Left ventricle myocardium inferior (tissue), 1 donor: ENCODE results near the gene OR6B3. TPM values are rescaled to one million over a fixed set of nuclear protein-coding genes. Genes with fewer than 3 reads are reported as not detected.

ENCODE experiments used
- DNase-seq: peaks from one replicate; pipeline ENCODE4 v3.0.0-alpha.2; 2020
- H3K27ac ChIP-seq: fragments of 200-600 bp; replicated peaks from 2 replicates; pipeline ENCODE4 v1.8.0; 2021
- H3K27me3 ChIP-seq: fragments of 200-600 bp; 2 replicates; pipeline ENCODE4 v1.8.0; 2021; ENCODE audit warnings: low read depth
- H3K36me3 ChIP-seq: fragments of 200-600 bp; 2 replicates; pipeline ENCODE4 v1.8.0; 2021
- H3K4me1 ChIP-seq: fragments of 200-600 bp; 2 replicates; pipeline ENCODE4 v1.8.0; 2021
- H3K4me3 ChIP-seq: fragments of 200-600 bp; 2 replicates; pipeline ENCODE4 v1.8.0; 2021; ENCODE audit warnings: mild to moderate bottlenecking, moderate library complexity
- H3K9me3 ChIP-seq: fragments of 200-600 bp; replicated peaks from 2 replicates; pipeline ENCODE4 v1.8.0; 2021
- intact Hi-C: fragments of 100-400 bp; cut with micrococcal nuclease; formaldehyde crosslinking; loops from one replicate; pipeline ENCODE4 v1.11.0; 2022
- total RNA-seq: library from RNA; stranded (reverse); fragmentation: NEBNext Ultra II Directional; extraction: Animal tissue kit (Norgen Biotek cat#: 25700); gene quantifications from one replicate; pipeline ENCODE4 v1.2.1, GENCODE V29; 2021
- TF ChIP-seq, protein P1 (sequence below): fragments of 200-600 bp; IDR thresholded peaks from 2 replicates; pipeline ENCODE4 v1.8.0; 2021; ENCODE audit warnings: antibody characterized with exemption, mild to moderate bottlenecking, borderline replicate concordance
- donor health status: DM: no; HTN: yes; CAD: no; lungs with severe emphysema.

The OR6B3 gene
- total RNA-seq, 1 donor from 2014 or later, result not detected

DNA sequence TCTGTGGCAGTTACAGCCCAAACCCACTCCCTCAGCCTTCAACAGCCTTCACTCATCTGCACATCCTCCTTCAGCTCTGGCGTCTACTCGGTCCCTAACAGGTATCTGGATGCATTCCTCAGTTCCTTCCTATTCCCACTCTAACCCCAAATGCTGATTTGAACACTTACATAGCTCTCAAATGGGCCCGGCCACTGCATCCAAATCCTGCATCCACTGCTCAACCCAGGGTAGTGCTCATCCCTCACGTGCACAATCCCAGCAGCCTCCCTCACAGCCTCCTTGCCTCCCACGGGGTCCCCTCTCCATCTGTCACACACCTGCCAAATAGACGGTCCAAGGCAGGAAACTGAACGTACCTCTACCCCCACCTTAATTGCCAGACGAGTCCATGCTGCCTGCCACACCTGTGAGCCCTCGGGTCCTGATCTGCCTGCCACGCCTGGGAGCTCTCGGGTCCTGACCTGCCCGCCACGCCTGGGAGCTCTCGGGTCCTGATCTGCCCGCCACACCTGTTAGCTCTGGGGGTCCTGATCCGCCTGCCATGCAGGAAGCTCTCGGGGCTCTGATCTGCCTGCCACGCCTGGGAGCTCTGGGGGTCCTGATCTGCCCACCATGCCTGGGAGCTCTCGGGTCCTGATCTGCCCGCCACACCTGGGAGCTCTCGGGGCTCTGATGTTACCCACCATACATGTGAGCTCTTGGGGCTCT lies 9.9 kb downstream of the OR6B3 start:
- H3K4me3 ChIP-seq, result no peak overlapping the region
- H3K36me3 ChIP-seq, result no peaks in the 10 kb centered on the region
- no peaks in the 10 kb centered on the region for H3K4me1 ChIP-seq
- no peaks in the 10 kb centered on the region for H3K9me3 ChIP-seq
- TF ChIP-seq, protein P1, sequence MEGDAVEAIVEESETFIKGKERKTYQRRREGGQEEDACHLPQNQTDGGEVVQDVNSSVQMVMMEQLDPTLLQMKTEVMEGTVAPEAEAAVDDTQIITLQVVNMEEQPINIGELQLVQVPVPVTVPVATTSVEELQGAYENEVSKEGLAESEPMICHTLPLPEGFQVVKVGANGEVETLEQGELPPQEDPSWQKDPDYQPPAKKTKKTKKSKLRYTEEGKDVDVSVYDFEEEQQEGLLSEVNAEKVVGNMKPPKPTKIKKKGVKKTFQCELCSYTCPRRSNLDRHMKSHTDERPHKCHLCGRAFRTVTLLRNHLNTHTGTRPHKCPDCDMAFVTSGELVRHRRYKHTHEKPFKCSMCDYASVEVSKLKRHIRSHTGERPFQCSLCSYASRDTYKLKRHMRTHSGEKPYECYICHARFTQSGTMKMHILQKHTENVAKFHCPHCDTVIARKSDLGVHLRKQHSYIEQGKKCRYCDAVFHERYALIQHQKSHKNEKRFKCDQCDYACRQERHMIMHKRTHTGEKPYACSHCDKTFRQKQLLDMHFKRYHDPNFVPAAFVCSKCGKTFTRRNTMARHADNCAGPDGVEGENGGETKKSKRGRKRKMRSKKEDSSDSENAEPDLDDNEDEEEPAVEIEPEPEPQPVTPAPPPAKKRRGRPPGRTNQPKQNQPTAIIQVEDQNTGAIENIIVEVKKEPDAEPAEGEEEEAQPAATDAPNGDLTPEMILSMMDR, result no peak
- no peak for DNase-seq
- peaks cover 81% of the 10 kb centered on the region for H3K27me3 ChIP-seq
- intact Hi-C loops, result no loop called here
- no peak overlapping the region for H3K27ac ChIP-seq

DNA sequence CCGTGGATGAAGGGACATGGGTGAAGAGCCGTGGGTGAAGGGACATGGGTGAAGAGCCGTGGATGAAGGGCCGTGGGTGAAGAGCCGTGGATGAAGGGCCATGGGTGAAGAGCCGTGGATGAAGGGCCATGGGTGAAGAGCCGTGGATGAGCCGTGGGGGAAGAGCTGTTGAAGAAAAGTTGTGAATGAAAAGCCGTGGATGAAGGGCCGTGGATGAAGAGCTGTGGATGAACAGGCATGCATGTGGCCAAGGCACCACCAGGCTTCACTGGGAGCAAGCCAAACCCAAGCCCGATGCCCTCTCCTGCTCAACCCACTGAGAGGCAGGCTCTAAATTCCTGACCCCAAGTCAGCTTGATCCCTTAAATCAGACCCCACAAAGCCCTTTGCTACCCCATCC lies 10.6 kb downstream of the OR6B3 start:
- no peaks in the 10 kb centered on the region for H3K9me3 ChIP-seq
- no peaks in the 10 kb centered on the region for H3K36me3 ChIP-seq
- peaks cover 78% of the 10 kb centered on the region for H3K27me3 ChIP-seq
- intact Hi-C loops, result no loop called here
- H3K27ac ChIP-seq, result no peak overlapping the region
- H3K4me1 ChIP-seq, result no peaks in the 10 kb centered on the region
- DNase-seq, result no peak
- TF ChIP-seq, protein P1, result no peak
- no peak overlapping the region for H3K4me3 ChIP-seq

- Histone ChIP-seq H3K9me3 (no peaks in the 10 kb centered on the region), H3K27me3 (peaks cover 75% of the 10 kb centered on the region), H3K4me1 (no peaks in the 10 kb centered on the region), H3K27ac (no peak overlapping the region), H3K36me3 (no peaks in the 10 kb centered on the region), H3K4me3 (no peak overlapping the region)
- intact Hi-C loops, result no loop called here
- TF ChIP-seq, protein P1, result no peak
- no peak for DNase-seq
Observed at GRCh38 chr2:240041363-240041762, 12.0 kb downstream of the OR6B3 start.

DNA sequence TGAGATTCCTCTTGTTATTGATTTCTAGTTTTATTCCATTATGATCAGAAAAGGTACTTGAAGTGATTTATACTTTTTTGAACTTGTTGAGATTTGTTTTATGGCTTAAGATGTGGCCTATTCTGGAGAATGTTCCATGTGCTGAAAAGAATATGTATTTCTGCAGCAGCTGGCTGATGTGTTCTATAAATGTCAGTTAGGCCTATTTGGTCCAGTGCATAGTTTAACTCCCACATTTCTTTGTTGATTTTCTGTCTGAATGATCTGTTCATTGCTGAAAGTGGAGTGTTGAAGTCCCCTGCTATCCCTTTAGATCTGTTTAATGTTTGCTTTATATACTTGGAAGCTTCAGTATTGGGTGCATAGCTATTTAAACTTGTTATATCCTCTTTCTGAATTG lies 16.0 kb downstream of the OR6B3 start:
- no peak for DNase-seq
- Histone ChIP-seq H3K4me3 (no peak overlapping the region), H3K36me3 (no peaks in the 10 kb centered on the region), H3K9me3 (no peaks in the 10 kb centered on the region), H3K4me1 (no peaks in the 10 kb centered on the region), H3K27me3 (peaks cover 84% of the 10 kb centered on the region), H3K27ac (no peak overlapping the region)
- intact Hi-C loops, result no loop called here
- TF ChIP-seq, protein P1, result no peak

GRCh38 chr2:240033330-240033678 lies 20.0 kb downstream of the OR6B3 start:
- Histone ChIP-seq H3K4me3 (no peak overlapping the region), H3K4me1 (no peaks in the 10 kb centered on the region), H3K9me3 (peaks cover 1% of the 10 kb centered on the region), H3K27ac (no peak overlapping the region), H3K36me3 (no peaks in the 10 kb centered on the region), H3K27me3 (peaks cover 72% of the 10 kb centered on the region)
- TF ChIP-seq, protein P1, result no peak
- no peak for DNase-seq
- intact Hi-C loops, result no loop called here
